IPS-NIHi11 (cell line): ENCODE results near the gene TGM5.
"Not testable (repeated sequence)": the region's sequence is repeated elsewhere in the genome, so short reads cannot be mapped to it uniquely, and the experiment has no call there.

Experiments used
- DNase-seq: peaks from one replicate; pipeline ENCODE4 v3.0.0; 2012; ENCODE audit warnings: mixed read lengths, low spot score

Gene TGM5

GRCh38 chr15:43275740-43276562 is 9.2 kb upstream of the TGM5 start:
- no peak for DNase-seq

GRCh38 chr15:43274136-43274535 is 7.4 kb upstream of the TGM5 start:
- DNase-seq, result no peak

DNA sequence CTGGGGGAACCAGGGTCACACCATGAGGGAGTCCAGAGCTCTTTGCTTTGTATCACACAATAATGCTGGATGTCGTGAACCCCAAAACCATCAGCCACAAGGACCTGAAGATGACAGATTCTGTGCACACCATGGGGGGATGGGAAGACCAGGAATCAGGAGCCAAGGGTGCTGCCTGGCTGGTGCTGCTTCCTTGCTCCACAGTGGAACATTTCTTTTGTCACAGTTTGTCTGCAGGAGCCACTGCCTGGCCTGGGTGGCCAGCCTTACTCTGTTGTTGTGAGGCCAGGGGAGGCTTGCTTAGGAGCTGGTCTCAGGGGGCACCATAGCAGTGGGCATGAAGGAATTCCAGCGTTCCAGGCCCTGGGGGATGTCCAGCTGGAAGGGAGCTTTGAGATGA is 6.5 kb upstream of the TGM5 start:
- no peak for DNase-seq

DNA sequence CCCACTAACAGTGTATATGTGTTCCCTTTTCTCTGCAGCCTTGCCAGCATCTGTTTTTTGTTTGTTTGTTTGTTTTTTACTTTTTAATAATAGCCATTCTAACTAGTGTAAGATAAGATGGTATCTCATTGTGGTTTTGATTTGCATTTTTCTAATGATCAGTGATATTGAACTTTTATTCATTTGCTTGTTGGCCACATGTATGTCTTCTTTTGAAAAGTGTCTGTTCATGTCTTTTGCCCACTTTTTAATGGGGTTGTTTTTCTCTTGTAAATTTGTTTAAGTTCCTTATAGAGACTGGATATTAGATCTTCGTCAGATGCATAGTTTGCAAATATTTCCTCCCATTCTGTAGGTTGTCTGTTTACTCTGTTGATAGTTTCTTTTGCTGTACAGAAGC is 5.2 kb upstream of the TGM5 start:
- not testable (repeated sequence) for DNase-seq

GRCh38 chr15:43270676-43271306 is 4.1 kb upstream of the TGM5 start:
- no peak for DNase-seq

DNA sequence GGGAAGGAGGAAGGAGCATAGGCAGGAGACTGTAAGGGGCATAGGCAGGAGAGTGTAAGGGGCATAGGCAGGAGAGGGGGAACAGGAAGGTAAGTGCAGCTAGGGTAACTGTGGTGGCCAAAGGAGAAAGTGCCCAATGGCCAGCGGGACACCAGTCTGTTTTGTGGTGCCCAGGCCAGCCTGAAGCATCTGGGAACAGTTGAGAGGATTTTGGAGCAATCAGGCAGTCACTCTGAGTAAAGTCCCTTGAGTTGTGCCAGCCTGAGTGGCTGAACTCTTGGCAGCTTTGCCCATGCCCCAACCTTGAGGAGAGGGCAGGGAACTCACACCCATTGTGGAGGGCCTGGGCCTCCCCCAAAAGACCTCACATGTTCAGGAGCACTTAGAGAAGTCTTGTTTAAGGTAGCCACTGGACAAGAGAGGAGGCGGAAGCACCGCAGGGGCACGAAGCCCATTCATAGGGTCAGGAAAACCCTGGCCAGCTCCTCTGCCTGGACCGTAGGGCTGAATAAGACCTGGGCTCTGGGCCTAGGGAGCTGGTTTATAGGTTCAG is 3.5 kb upstream of the TGM5 start:
- DNase-seq, result no peak

- DNase-seq, result peak; percentile 64
Observed at GRCh38 chr15:43268111-43269105, 1.7 kb upstream of the TGM5 start.

DNA sequence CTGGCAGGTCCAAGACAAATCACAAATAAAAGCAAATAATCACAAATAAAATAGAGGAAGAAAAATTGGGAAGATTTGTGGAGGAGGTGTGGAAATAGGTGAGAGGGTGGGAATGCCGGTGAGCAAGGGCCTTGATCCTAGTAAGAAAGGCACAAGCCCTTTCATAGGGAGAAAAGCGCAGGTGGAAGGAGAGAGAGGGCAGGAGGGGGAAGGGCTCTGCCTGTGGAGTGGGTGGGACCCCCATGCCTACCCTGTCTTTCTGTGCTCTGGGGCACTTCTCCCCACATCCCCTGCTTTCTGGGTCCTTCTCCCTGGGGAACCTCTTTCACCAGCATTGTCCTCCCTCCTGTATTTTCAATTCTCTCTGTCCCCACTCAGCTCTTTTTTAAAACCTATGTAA is 711 bp upstream of the TGM5 start:
- DNase-seq, result no peak

- DNase-seq, result no peak
Observed at GRCh38 chr15:43266386-43266785, 342 bp downstream of the TGM5 start.

DNA sequence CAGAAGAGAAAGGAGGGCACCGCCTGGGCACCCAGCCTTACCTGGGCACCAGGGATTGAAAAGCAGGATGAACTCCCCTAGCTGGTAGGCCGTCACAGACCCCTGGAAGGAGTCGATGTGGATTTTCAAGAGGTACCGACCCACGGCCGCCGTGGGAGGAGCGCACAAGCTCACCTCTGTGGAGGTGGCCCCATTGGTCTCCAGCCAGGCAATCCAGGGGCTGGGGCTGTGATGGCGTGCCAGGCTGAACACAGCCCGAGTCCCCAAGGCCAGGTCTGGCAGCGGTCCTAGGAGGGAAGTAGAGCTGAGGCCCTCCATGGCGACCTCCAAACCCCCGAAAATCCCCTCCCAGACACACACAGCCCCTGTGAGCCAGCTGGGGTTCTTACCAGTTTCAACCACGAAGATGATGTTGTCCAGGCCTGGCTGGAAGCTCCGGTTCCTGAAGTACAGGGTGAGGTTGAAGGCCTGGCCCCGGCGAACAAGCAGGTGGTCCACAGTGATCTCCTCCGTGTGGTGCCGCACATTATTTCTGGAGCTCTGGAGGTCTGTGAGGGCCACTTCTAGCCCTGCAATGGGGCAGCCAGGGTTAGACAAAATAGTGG is 6.6 kb downstream of the TGM5 start:
- no peak for DNase-seq

GRCh38 chr15:43258781-43259180 is 7.9 kb downstream of the TGM5 start:
- DNase-seq, result no peak

DNA sequence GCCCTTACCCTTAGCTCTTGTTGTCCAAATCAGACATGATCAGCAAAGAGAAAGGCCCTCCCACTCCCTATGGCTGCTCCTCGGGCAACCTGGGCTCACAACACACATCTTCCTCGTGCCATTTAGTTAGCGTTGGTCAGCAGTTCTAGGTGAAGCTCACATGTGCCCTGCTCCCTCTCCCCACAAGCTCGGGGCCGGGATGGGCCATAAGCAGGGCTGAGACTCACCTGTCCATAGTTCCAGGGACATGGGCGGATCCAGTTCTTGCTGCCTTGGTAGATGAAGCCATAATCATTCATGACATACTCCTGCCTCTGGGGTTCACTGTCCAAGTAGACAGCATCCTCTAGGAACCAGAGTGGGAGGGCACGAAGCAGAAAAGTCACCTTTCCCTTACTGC is 10.4 kb downstream of the TGM5 start:
- no peak for DNase-seq

DNA sequence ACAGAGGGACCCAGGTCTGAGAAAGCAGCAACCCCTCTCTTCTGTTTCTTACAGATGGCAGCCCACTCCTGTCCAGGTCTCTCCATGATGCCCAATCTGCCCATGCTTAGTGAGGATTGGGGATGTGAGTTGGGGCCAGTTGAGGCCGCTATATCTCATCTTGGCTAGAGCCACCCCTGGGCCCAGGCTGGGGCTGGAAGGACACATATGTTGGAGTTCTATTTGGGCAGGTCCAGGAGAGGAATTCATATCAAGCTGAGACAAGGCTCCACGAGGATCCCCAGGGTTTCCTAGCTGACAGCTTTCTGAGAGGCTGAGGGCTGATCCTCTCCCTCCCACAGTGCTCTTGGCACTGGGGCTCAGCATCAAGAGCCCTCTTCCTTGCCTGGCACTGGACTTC is 11.4 kb downstream of the TGM5 start:
- no peak for DNase-seq

- no peak for DNase-seq
Observed at GRCh38 chr15:43253431-43254403, 13.0 kb downstream of the TGM5 start.

DNA sequence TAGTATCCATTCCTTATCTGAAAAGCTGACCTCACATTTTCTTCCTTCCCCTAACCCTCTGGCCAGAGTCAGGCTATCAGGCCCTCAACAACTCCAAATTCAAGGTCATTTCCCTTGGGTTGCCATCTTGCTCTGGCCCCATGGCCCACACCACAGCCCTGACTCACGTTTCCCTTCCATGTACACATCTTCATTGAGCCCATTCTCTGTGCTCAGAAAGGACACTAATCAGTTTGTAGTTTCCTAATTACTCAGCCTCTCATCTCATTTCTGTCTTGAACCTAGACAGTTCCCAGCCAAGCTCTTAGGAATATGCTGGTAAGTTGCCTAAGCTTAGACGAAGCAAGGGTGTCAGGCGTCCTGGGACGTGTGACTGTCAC is 14.9 kb downstream of the TGM5 start:
- no peak for DNase-seq

- no peak for DNase-seq
Observed at GRCh38 chr15:43251185-43251870, 15.4 kb downstream of the TGM5 start.

GRCh38 chr15:43250785-43251184 is 15.9 kb downstream of the TGM5 start:
- no peak for DNase-seq

DNA sequence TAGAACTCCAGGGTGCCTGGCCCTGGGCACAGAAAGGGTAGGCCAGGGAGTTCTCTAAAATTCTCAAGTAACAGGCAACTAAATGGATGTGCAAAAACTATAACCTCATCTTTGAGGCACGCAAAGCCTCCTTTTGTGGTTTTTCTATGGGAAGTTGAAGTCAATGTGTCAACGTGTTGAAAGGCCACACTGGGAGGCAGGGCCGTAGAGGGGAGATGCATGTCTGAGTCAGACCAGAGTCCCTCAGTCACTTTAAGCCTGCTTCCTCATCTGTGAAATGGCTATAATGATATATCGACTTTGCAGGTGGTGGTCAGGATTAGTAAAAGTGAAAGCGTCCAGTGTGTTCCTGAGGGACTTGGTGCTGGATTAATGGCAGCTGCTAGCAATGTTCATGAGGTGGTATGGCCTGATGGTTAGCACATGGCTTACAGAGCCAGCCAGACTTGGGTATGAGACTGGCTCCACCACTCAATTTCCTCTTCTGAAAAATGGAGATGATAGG is 17.0 kb downstream of the TGM5 start:
- DNase-seq, result no peak

DNA sequence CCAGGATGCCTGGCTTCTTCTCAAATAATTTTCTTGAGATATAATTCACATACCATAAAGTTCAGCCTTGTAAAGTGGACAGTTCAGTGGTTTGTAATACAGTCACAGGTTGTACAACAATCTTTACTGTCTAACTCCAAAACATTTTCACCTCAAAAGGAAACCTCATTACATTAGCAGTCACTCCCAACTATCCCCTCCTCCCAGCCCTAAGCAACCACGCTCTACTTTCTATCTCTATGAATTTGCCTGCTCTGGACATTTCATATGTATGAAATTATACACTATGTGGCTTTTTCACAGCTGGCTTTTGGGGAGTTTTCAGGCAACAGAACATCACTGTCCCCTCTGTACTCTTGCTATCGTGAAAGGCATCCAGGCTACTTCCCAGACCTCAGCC is 17.5 kb downstream of the TGM5 start:
- DNase-seq, result no peak

DNA sequence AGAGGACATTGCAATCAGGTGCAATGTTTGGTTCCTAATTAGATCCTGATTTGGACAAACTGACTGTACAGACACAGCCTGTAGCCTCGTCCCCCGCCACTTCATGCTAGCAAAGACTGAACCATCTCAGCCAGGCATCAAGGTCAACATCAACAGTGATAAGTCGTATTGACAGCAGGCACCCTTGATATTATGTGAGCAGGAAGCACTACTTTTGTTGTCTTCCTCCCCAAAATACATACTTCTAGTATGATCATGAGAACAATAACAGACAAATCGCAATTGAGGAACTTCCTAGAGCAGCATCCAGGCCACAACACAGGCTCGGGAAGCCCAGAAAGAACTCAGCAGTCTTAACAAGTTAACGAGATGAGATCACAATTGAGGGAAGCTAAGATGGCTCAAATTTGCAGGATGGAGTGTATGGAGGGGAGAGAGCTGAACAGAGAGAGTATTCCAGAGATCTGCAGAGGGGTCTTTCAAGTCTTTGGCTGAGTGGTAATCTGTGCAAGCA is 20.4 kb downstream of the TGM5 start:
- no peak for DNase-seq
